ENCODE data around the gene LARP4B.

DNA sequence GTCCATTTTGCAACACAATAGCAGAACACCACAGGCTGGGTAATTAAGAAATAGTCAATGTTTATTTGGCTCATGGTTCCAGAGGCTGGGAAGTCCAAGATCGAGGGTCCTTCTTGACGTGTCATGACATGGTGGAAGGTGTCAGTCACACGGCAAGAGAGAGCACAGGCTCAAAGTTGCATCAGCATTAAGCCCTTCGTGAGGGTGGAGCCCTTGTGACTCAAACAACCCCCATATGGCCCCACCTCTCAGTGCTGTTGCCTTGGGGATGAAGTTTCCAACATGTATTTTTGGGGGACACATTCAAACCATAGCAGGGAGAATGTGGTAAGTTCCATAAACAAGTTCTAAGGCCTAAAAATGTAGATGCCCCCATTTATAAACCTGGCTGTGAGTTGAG, 32.1 kb upstream of the LARP4B start:
- TF ChIP-seq, protein P1, sequence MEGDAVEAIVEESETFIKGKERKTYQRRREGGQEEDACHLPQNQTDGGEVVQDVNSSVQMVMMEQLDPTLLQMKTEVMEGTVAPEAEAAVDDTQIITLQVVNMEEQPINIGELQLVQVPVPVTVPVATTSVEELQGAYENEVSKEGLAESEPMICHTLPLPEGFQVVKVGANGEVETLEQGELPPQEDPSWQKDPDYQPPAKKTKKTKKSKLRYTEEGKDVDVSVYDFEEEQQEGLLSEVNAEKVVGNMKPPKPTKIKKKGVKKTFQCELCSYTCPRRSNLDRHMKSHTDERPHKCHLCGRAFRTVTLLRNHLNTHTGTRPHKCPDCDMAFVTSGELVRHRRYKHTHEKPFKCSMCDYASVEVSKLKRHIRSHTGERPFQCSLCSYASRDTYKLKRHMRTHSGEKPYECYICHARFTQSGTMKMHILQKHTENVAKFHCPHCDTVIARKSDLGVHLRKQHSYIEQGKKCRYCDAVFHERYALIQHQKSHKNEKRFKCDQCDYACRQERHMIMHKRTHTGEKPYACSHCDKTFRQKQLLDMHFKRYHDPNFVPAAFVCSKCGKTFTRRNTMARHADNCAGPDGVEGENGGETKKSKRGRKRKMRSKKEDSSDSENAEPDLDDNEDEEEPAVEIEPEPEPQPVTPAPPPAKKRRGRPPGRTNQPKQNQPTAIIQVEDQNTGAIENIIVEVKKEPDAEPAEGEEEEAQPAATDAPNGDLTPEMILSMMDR (IDR thresholded peaks at IDR 0.05): no peak
- no peak for TF ChIP-seq NR3C1 (IDR thresholded peaks at IDR 0.05)

Measured in A549 (cell line).